ENCODE measurements around the gene EGFL8. TPM values are rescaled to one million over a fixed set of nuclear protein-coding genes. Genes with fewer than 3 reads are reported as not detected.

Gene EGFL8
- total and polyA plus RNA-seq, 9 of the 15 experiments (the other 6 are each of a cell fraction or from before 2014, with no cell fraction given): 2.2 to 47.4 (median 14.2) TPM

DNA sequence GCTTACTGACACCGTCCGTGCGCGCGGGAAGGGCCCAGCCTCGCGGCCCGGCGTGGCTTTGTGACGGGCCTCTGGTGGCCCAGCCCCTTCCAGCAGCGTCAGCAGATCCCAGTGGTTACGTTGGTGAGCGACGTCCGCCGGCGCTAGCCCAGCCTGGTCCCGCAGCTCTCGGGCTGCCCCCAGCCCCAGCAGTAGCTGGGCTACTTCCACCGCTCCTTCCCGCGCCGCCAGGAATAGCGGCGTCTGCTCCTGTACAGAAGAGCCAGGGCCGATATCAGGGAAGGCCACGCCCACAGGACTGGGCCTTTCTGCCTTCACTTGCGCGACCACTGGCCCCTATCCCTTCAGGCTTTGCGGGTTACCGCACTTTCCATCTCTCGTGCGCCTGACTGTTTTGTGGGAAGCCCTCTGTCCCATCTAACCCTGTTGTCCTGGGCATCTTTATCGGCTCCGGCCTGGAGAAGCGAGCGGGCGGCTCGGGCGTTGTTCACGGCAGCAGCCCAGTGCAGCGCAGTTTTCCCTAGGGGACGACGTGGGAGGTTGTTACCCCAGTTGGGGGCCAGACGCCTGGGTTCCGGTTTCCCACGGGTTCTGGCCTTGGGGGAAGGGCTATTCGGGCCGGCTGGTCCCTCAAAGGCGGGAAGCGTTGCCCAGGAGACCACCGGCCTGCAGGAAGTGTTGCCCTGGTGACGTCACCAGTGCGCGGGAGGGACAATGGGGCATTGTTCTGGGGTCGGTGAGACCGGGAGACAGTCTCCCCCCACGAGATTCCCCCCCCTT, 31.7 kb downstream of the EGFL8 start (continued):
- peak; percentile 31 to 66; a peak in 2 of 4 replicates for TF ChIP-seq TBL1XR1 (IDR thresholded peaks at IDR 0.05; ENCODE audit: low read length in 2 of 2)
- no peak for TF ChIP-seq GTF2F1 (IDR thresholded peaks at IDR 0.05; ENCODE audit: low read depth, low read length)
- peak; percentile 88 for TF ChIP-seq ZNF589 (CRISPR knock-in tag; IDR thresholded peaks at IDR 0.05; ENCODE audit: low read depth)
- no peak for TF ChIP-seq NFYB (IDR thresholded peaks at IDR 0.05; ENCODE audit: extremely low read depth, insufficient read length)
- TF ChIP-seq SMAD4 (CRISPR knock-in tag; conservative IDR thresholded peaks at IDR 0.05): peak; percentile 74; the same call in 1 of the 2 replicates
- peak; percentile 86 for TF ChIP-seq JUN (IDR thresholded peaks at IDR 0.05; ENCODE audit: borderline replicate concordance, low read depth, low read length)
- peak; percentile 89 for TF ChIP-seq JUN (CRISPR knock-in tag; IDR thresholded peaks at IDR 0.05; ENCODE audit: borderline replicate concordance)
- no peak for TF ChIP-seq NRF1 (conservative IDR thresholded peaks at IDR 0.05 in 1 of 2, IDR thresholded peaks at IDR 0.05 in 1 of 2)
- TF ChIP-seq STAG1 (CRISPR knock-in tag; IDR thresholded peaks at IDR 0.05; ENCODE audit: borderline replicate concordance): no peak
- no peak for TF ChIP-seq ZFPM2 (CRISPR knock-in tag; IDR thresholded peaks at IDR 0.05)
- TF ChIP-seq MEIS2 (IDR thresholded peaks at IDR 0.05; ENCODE audit: partially characterized antibody): peak; percentile 1

All from K562 (cell line).